Activated T-cell treated with anti-CD3 and anti-CD28 coated beads, Interleukin-2, amount 50 U/mL, for 72 hours (primary cell): ENCODE measurements around the gene SLA2. TPM values are rescaled to one million over a fixed set of nuclear protein-coding genes. Genes with fewer than 3 reads are reported as not detected.
"Not testable (repeated sequence)": the region's sequence is repeated elsewhere in the genome, so short reads cannot be mapped to it uniquely, and the experiment has no call there.

ENCODE experiments used
- ATAC-seq, 2 donors: fragments of 150-1000 bp; cut with Tn5 transposase; replicated peaks in 1 of 2; 2 replicates each; pipeline ENCODE4 v1.10.0; 2021; ENCODE audit warnings: moderate library complexity in 2 of 2, mild to moderate bottlenecking in 1 of 2
- DNase-seq, 2 donors: peaks; one replicate each; pipeline ENCODE4 v3.0.0; 2021 to 2022; ENCODE audit warnings: mixed read lengths in 1 of 2
- H3K27ac Mint-ChIP-seq: one replicate; pipeline ENCODE4 v1.8.0; 2022; ENCODE audit warnings: mild to moderate bottlenecking, moderate library complexity, mixed read lengths
- H3K27me3 Mint-ChIP-seq: one replicate; pipeline ENCODE4 v1.8.0; 2022; ENCODE audit warnings: low read depth, mixed read lengths
- H3K36me3 Mint-ChIP-seq, 2 donors: one replicate each; pipeline ENCODE4 v1.8.0; 2022; ENCODE audit warnings: mixed read lengths in 2 of 2, mild to moderate bottlenecking in 1 of 2; ENCODE audit not compliant: insufficient read depth in 2 of 2
- H3K4me1 Mint-ChIP-seq: one replicate; pipeline ENCODE4 v1.8.0; 2022; ENCODE audit warnings: low read depth, mixed read lengths
- H3K4me3 Mint-ChIP-seq, 2 donors: one replicate each; pipeline ENCODE4 v1.8.0; 2022; ENCODE audit warnings: mild to moderate bottlenecking in 2 of 2, mixed read lengths in 2 of 2, moderate library complexity in 2 of 2
- H3K9me3 Mint-ChIP-seq, 2 donors: one replicate each; pipeline ENCODE4 v1.8.0; 2022; ENCODE audit warnings: mixed read lengths in 2 of 2
- total RNA-seq, 2 donors: library from RNA; stranded (reverse); gene quantifications; one replicate each; pipeline ENCODE4 v1.2.3, GENCODE V29; 2022

SLA2 gene
- total RNA-seq, 2 donors from 2014 or later, result 44.9 to 56.6 TPM

- peaks cover 6 to 14% of the 10 kb centered on the region in 2 donors for H3K36me3 Mint-ChIP-seq
- DNase-seq (peak; percentile 42 to 46), ATAC-seq (no peak)
- H3K27me3 Mint-ChIP-seq, result no peaks in the 10 kb centered on the region
- H3K4me1 Mint-ChIP-seq, result peaks cover 42% of the 10 kb centered on the region
- H3K4me3 Mint-ChIP-seq, result peak overlapping the region; percentile 82 to 98
- H3K9me3 Mint-ChIP-seq, result no peaks in the 10 kb centered on the region
- peak overlapping the region; percentile 74 for H3K27ac Mint-ChIP-seq
Measured at GRCh38 chr20:36574366-36575135, 71.4 kb downstream of the SLA2 start.

GRCh38 chr20:36573798-36574365 is 72.1 kb downstream of the SLA2 start:
- Mint-ChIP-seq H3K4me3 (peak overlapping the region; percentile 65 to 98), H3K4me1 (peaks cover 38% of the 10 kb centered on the region), H3K27ac (no peak overlapping the region), H3K27me3 (no peaks in the 10 kb centered on the region), H3K36me3 (peaks cover 6 to 12% of the 10 kb centered on the region in 2 donors), H3K9me3 (no peaks in the 10 kb centered on the region)
- no peak for ATAC-seq
- peak; percentile 27 to 43 for DNase-seq

GRCh38 chr20:36573103-36573797 is 72.7 kb downstream of the SLA2 start, which contains the start of gene TGIF2:
TGIF2 (plus strand) TSS chr20:36573597; CDS start chr20:36578775, 5,178 bp downstream.
- DNase-seq, result peak; percentile 88 to 92
- peaks cover 5 to 10% of the 10 kb centered on the region in 2 donors for H3K36me3 Mint-ChIP-seq
- peak within 1 kb of the TSS; percentile 91 to 98 for H3K4me3 Mint-ChIP-seq
- peak; percentile 77 to 80 for ATAC-seq
- H3K27me3 Mint-ChIP-seq, result no peaks in the 10 kb centered on the region
- peak within 1 kb of the TSS; percentile 93 for H3K27ac Mint-ChIP-seq
- H3K4me1 Mint-ChIP-seq, result peaks cover 38% of the 10 kb centered on the region
- no peaks in the 10 kb centered on the region for H3K9me3 Mint-ChIP-seq

- ATAC-seq (peak; percentile 87 to 91), DNase-seq (peak; percentile 80 to 89)
- peaks cover 38% of the 10 kb centered on the region for H3K4me1 Mint-ChIP-seq
- peak overlapping the region; percentile 91 to 92 for H3K4me3 Mint-ChIP-seq
- H3K9me3 Mint-ChIP-seq, result no peaks in the 10 kb centered on the region
- no peaks in the 10 kb centered on the region for H3K27me3 Mint-ChIP-seq
- H3K36me3 Mint-ChIP-seq, result peaks cover 5 to 10% of the 10 kb centered on the region in 2 donors
- peak overlapping the region; percentile 93 for H3K27ac Mint-ChIP-seq
Measured at GRCh38 chr20:36572701-36573102, 73.3 kb downstream of the SLA2 start.

- H3K4me3 Mint-ChIP-seq, result peak overlapping the region; percentile 91 to 92
- H3K4me1 Mint-ChIP-seq, result peaks cover 38% of the 10 kb centered on the region
- DNase-seq (no peak), ATAC-seq (no peak)
- peaks cover 5 to 11% of the 10 kb centered on the region in 2 donors for H3K36me3 Mint-ChIP-seq
- H3K9me3 Mint-ChIP-seq, result no peaks in the 10 kb centered on the region
- H3K27me3 Mint-ChIP-seq, result no peaks in the 10 kb centered on the region
- H3K27ac Mint-ChIP-seq, result peak overlapping the region; percentile 93
Measured at GRCh38 chr20:36571564-36572504, 74.2 kb downstream of the SLA2 start.

GRCh38 chr20:36569847-36570429 is 76.1 kb downstream of the SLA2 start:
- Mint-ChIP-seq H3K4me3 (no peak overlapping the region), H3K4me1 (peaks cover 21% of the 10 kb centered on the region), H3K36me3 (peaks cover 4 to 9% of the 10 kb centered on the region in 2 donors), H3K9me3 (peaks cover 0 to under 1% of the 10 kb centered on the region in 2 donors), H3K27ac (no peak overlapping the region), H3K27me3 (no peaks in the 10 kb centered on the region)
- ATAC-seq (no peak), DNase-seq (no peak)

- no peaks in the 10 kb centered on the region for H3K27me3 Mint-ChIP-seq
- H3K4me1 Mint-ChIP-seq, result no peaks in the 10 kb centered on the region
- no peak overlapping the region for H3K4me3 Mint-ChIP-seq
- no peak overlapping the region for H3K27ac Mint-ChIP-seq
- DNase-seq, result no peak
- peaks cover 4 to 9% of the 10 kb centered on the region in 2 donors for H3K36me3 Mint-ChIP-seq
- H3K9me3 Mint-ChIP-seq, result peaks cover 0 to 4% of the 10 kb centered on the region in 2 donors
- ATAC-seq, result no peak
Measured at GRCh38 chr20:36565520-36565919, 80.5 kb downstream of the SLA2 start.

- not testable (repeated sequence) for ATAC-seq, H3K27ac Mint-ChIP-seq, DNase-seq, H3K27me3 Mint-ChIP-seq, H3K9me3 Mint-ChIP-seq, H3K4me1 Mint-ChIP-seq, H3K4me3 Mint-ChIP-seq, H3K36me3 Mint-ChIP-seq
Measured at GRCh38 chr20:36564726-36565121, 81.3 kb downstream of the SLA2 start.

GRCh38 chr20:36564078-36564725 is 81.8 kb downstream of the SLA2 start:
- H3K9me3 Mint-ChIP-seq, H3K4me1 Mint-ChIP-seq, H3K4me3 Mint-ChIP-seq, H3K27me3 Mint-ChIP-seq, H3K36me3 Mint-ChIP-seq, H3K27ac Mint-ChIP-seq, DNase-seq, ATAC-seq: not testable (repeated sequence)

- H3K27ac Mint-ChIP-seq, result no peak overlapping the region
- DNase-seq (no peak), ATAC-seq (no peak)
- no peaks in the 10 kb centered on the region for H3K27me3 Mint-ChIP-seq
- H3K9me3 Mint-ChIP-seq, result peaks cover 0 to 4% of the 10 kb centered on the region in 2 donors
- no peaks in the 10 kb centered on the region for H3K4me1 Mint-ChIP-seq
- peaks cover 4 to 9% of the 10 kb centered on the region in 2 donors for H3K36me3 Mint-ChIP-seq
- no peak overlapping the region for H3K4me3 Mint-ChIP-seq
Measured at GRCh38 chr20:36563374-36563773, 82.6 kb downstream of the SLA2 start.

- H3K9me3 Mint-ChIP-seq, result peaks cover 0 to 4% of the 10 kb centered on the region in 2 donors
- no peak overlapping the region for H3K4me3 Mint-ChIP-seq
- H3K4me1 Mint-ChIP-seq, result no peaks in the 10 kb centered on the region
- ATAC-seq (no peak), DNase-seq (no peak)
- H3K36me3 Mint-ChIP-seq, result peaks cover 4 to 9% of the 10 kb centered on the region in 2 donors
- H3K27ac Mint-ChIP-seq, result no peak overlapping the region
- H3K27me3 Mint-ChIP-seq, result no peaks in the 10 kb centered on the region
Measured at GRCh38 chr20:36562724-36563123, 83.3 kb downstream of the SLA2 start.
